HG03135 (cell line): Measurements from ENCODE around the gene FLT4.

ENCODE experiments used
- ATAC-seq: cut with Tn5 transposase; IDR thresholded peaks from one replicate; pipeline ENCODE4 v1.9.1; 2021; ENCODE audit warnings: mild to moderate bottlenecking, moderate library complexity; ENCODE audit not compliant: unreplicated experiment

The FLT4 gene

GRCh38 chr5:180609386-180609785 is 40.0 kb downstream of the FLT4 start:
- no peak for ATAC-seq

- ATAC-seq, result no peak
Measured at GRCh38 chr5:180608572-180609310, 40.7 kb downstream of the FLT4 start.

GRCh38 chr5:180607861-180608571 is 41.4 kb downstream of the FLT4 start:
- no peak for ATAC-seq

GRCh38 chr5:180606215-180606785 is 43.1 kb downstream of the FLT4 start:
- no peak for ATAC-seq

- ATAC-seq, result no peak
Measured at GRCh38 chr5:180605554-180606214, 43.7 kb downstream of the FLT4 start.

- ATAC-seq, result no peak
Measured at GRCh38 chr5:180604271-180604670, 45.1 kb downstream of the FLT4 start.

- ATAC-seq, result no peak
Measured at GRCh38 chr5:180603076-180603594, 46.3 kb downstream of the FLT4 start.

- no peak for ATAC-seq
Measured at GRCh38 chr5:180602481-180603075, 46.8 kb downstream of the FLT4 start.

- no peak for ATAC-seq
Measured at GRCh38 chr5:180601591-180602480, 47.6 kb downstream of the FLT4 start.

GRCh38 chr5:180600554-180601041 is 48.8 kb downstream of the FLT4 start:
- ATAC-seq, result no peak

- ATAC-seq, result no peak
Measured at GRCh38 chr5:180599981-180600553, 49.3 kb downstream of the FLT4 start.

- no peak for ATAC-seq
Measured at GRCh38 chr5:180599590-180599914, 49.8 kb downstream of the FLT4 start.

GRCh38 chr5:180598797-180599589 is 50.4 kb downstream of the FLT4 start:
- no peak for ATAC-seq

- ATAC-seq, result no peak
Measured at GRCh38 chr5:180598316-180598701, 51.1 kb downstream of the FLT4 start.

GRCh38 chr5:180596668-180597231 is 52.6 kb downstream of the FLT4 start:
- ATAC-seq, result no peak

- ATAC-seq, result no peak
Measured at GRCh38 chr5:180596115-180596667, 53.2 kb downstream of the FLT4 start.

- no peak for ATAC-seq
Measured at GRCh38 chr5:180595381-180596114, 53.9 kb downstream of the FLT4 start.

GRCh38 chr5:180595046-180595379 is 54.4 kb downstream of the FLT4 start:
- ATAC-seq, result no peak
